WTC11 (cell line): ENCODE results near the gene ANO2. TPM values are rescaled to one million over a fixed set of nuclear protein-coding genes. Genes with fewer than 3 reads are reported as not detected.

Experiments
- ATAC-seq: fragments of 200-7000 bp; cut with Tn5 transposase; 2 replicates; pipeline ENCODE4 v1.10.0; 2021; ENCODE audit warnings: mild to moderate bottlenecking, moderate library complexity
- CTCF ChIA-PET: fragments of 300-600 bp; sonication (Branson Sonifier 250); formaldehyde crosslinking; loops from one replicate; lab custom pipeline; 2021; ENCODE audit warnings: antibody characterized with exemption; lab: Charles Lee
- POLR2A ChIA-PET: fragments of 350-600 bp; sonication (Branson Sonifier 250); formaldehyde crosslinking; loops from one replicate; lab custom pipeline; 2021; ENCODE audit warnings: antibody characterized with exemption; lab: Charles Lee
- DNase-seq: peaks from one replicate; pipeline ENCODE4 v3.0.0; 2021; ENCODE audit warnings: low spot score
- H3K27ac Mint-ChIP-seq: 2 replicates; pipeline ENCODE4 v1.8.0; 2021; ENCODE audit warnings: mixed read lengths
- H3K27me3 Mint-ChIP-seq: 2 replicates; pipeline ENCODE4 v1.8.0; 2021; ENCODE audit warnings: low read depth, mild to moderate bottlenecking, moderate library complexity, mixed read lengths
- H3K36me3 Mint-ChIP-seq: 2 replicates; pipeline ENCODE4 v1.8.0; 2021; ENCODE audit warnings: mixed read lengths
- H3K4me1 Mint-ChIP-seq: 2 replicates; pipeline ENCODE4 v1.8.0; 2022; ENCODE audit warnings: mixed read lengths
- H3K4me3 Mint-ChIP-seq: 2 replicates; pipeline ENCODE4 v1.8.0; 2021; ENCODE audit warnings: mild to moderate bottlenecking, moderate library complexity, mixed read lengths
- H3K9me3 Mint-ChIP-seq: 2 replicates; pipeline ENCODE4 v1.8.0; 2021; ENCODE audit warnings: mixed read lengths
- AFF4 ChIP-seq: sonication (generic); formaldehyde crosslinking; IDR thresholded peaks from 2 replicates; pipeline ENCODE4 v1.8.1; 2023; ENCODE audit warnings: mild to moderate bottlenecking, missing genetic modification reagents, borderline replicate concordance
- CREB1 ChIP-seq: sonication (generic); formaldehyde crosslinking; IDR thresholded peaks from 2 replicates; pipeline ENCODE4 v1.8.0; 2023; ENCODE audit warnings: mild to moderate bottlenecking, missing genetic modification reagents
- ESRRA ChIP-seq: sonication (generic); formaldehyde crosslinking; IDR thresholded peaks from 2 replicates; pipeline ENCODE4 v1.8.1; 2022; ENCODE audit warnings: mild to moderate bottlenecking, missing genetic modification reagents, borderline replicate concordance
- ETV6 ChIP-seq: sonication (generic); formaldehyde crosslinking; IDR thresholded peaks from 2 replicates; pipeline ENCODE4 v1.8.1; 2022; ENCODE audit warnings: mild to moderate bottlenecking, missing genetic modification reagents
- IRF2 ChIP-seq: sonication (generic); formaldehyde crosslinking; IDR thresholded peaks from 2 replicates; pipeline ENCODE4 v1.8.0; 2022; ENCODE audit warnings: low read depth, missing genetic modification reagents, borderline replicate concordance
- MLX ChIP-seq: sonication (generic); formaldehyde crosslinking; IDR thresholded peaks from 2 replicates; pipeline ENCODE4 v1.8.1; 2023; ENCODE audit warnings: mild to moderate bottlenecking, missing genetic modification reagents, moderate library complexity
- MYBL2 ChIP-seq: sonication (generic); formaldehyde crosslinking; IDR thresholded peaks from 2 replicates; pipeline ENCODE4 v1.8.1; 2023; ENCODE audit warnings: mild to moderate bottlenecking, moderate library complexity, missing genetic modification reagents
- NFATC4 ChIP-seq: fragments of 250-450 bp; sonication (Bioruptor Pico); IDR thresholded peaks from 2 replicates; pipeline ENCODE4 v1.9.0; 2021; ENCODE audit warnings: mild to moderate bottlenecking
- NFE2L1 ChIP-seq: sonication (generic); formaldehyde crosslinking; IDR thresholded peaks from 2 replicates; pipeline ENCODE4 v1.8.1; 2023; ENCODE audit warnings: missing genetic modification reagents
- PREB ChIP-seq: sonication (generic); formaldehyde crosslinking; IDR thresholded peaks from 2 replicates; pipeline ENCODE4 v1.8.1; 2022; ENCODE audit warnings: mild to moderate bottlenecking, missing genetic modification reagents, moderate library complexity, borderline replicate concordance
- RELA ChIP-seq: sonication (generic); formaldehyde crosslinking; IDR thresholded peaks from 2 replicates; pipeline ENCODE4 v1.8.1; 2022; ENCODE audit warnings: missing genetic modification reagents, mild to moderate bottlenecking, borderline replicate concordance
- SOX15 ChIP-seq: fragments of 250-450 bp; sonication (Bioruptor Pico); IDR thresholded peaks from 2 replicates; pipeline ENCODE4 v1.9.0; 2021; ENCODE audit warnings: mild to moderate bottlenecking
- USF1 ChIP-seq: sonication (generic); formaldehyde crosslinking; IDR thresholded peaks from 2 replicates; pipeline ENCODE4 v1.8.0; 2022; ENCODE audit warnings: mild to moderate bottlenecking, missing genetic modification reagents
- ZNF263 ChIP-seq: sonication (generic); formaldehyde crosslinking; IDR thresholded peaks from 2 replicates; pipeline ENCODE4 v1.8.1; 2022; ENCODE audit warnings: low read depth, mild to moderate bottlenecking, moderate library complexity, missing genetic modification reagents
- total RNA-seq: library from RNA; stranded (reverse); gene quantifications from 3 replicates; pipeline ENCODE4 v1.2.3, GENCODE V29; 2021
- TF ChIP-seq, protein P1 (sequence below): sonication (generic); formaldehyde crosslinking; IDR thresholded peaks from 2 replicates; pipeline ENCODE4 v1.8.0; 2022; ENCODE audit warnings: missing genetic modification reagents
- TF ChIP-seq, protein P2 (sequence below): sonication (generic); formaldehyde crosslinking; IDR thresholded peaks from 2 replicates; pipeline ENCODE4 v1.8.0; 2023; ENCODE audit warnings: mild to moderate bottlenecking, missing genetic modification reagents

Gene ANO2
- total RNA-seq, 1 experiment from 2014 or later: 2.8 TPM

DNA sequence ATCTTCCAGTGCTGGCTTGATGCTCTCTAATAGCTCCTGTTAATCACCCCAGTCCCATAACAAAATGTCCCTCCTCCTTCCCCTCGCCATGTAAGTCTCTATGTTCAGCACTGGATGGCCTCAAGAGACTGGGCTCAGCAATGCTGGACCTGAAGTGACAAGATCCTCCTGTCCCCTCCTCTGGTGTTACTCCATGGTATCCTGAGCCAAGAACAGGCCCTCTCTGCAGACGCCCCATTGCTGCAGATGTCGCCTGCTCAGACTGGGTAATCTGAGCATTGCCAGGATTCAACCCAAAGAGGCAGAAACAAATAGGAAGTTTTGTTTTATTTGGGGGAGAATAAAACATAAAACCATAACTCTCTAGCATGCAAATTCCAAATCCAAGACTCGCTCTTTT, 363.4 kb downstream of the ANO2 start:
- peaks cover 12% of the 10 kb centered on the region for H3K9me3 Mint-ChIP-seq

GRCh38 chr12:5581019-5581418, 364.0 kb downstream of the ANO2 start:
- ChIA-PET CTCF (interaction anchor here (2.1 kb wide), 1 partner anchor 164 kb away, joined by 8 read pairs; no protein-coding TSS in a partner anchor), POLR2A (no interaction called here)
- Mint-ChIP-seq H3K4me1 (peaks cover 27% of the 10 kb centered on the region), H3K27me3 (no peaks in the 10 kb centered on the region; the same call in 1 of the 2 replicates), H3K4me3 (no peak overlapping the region), H3K27ac (no peak overlapping the region), H3K36me3 (no peaks in the 10 kb centered on the region), H3K9me3 (peaks cover 12% of the 10 kb centered on the region)
- no peak for TF ChIP-seq ESRRA (CRISPR knock-in tag)
- no peak for DNase-seq
- ATAC-seq: no peak

More for the DNA sequence above, 363.4 kb downstream of the ANO2 start:
- Mint-ChIP-seq H3K27me3 (no peaks in the 10 kb centered on the region; the same call in 1 of the 2 replicates), H3K4me1 (peaks cover 32% of the 10 kb centered on the region), H3K27ac (no peak overlapping the region), H3K4me3 (no peak overlapping the region), H3K36me3 (no peaks in the 10 kb centered on the region)
- CTCF ChIA-PET: interaction anchor here (2.1 kb wide), 1 partner anchor 163 kb away, joined by 8 read pairs; no protein-coding TSS in a partner anchor
- no peak for DNase-seq
- no peak for ATAC-seq
- TF ChIP-seq CREB1 (CRISPR knock-in tag): no peak
- no peak for TF ChIP-seq MLX (CRISPR knock-in tag)
- no peak for TF ChIP-seq IRF2
- TF ChIP-seq, protein P1, sequence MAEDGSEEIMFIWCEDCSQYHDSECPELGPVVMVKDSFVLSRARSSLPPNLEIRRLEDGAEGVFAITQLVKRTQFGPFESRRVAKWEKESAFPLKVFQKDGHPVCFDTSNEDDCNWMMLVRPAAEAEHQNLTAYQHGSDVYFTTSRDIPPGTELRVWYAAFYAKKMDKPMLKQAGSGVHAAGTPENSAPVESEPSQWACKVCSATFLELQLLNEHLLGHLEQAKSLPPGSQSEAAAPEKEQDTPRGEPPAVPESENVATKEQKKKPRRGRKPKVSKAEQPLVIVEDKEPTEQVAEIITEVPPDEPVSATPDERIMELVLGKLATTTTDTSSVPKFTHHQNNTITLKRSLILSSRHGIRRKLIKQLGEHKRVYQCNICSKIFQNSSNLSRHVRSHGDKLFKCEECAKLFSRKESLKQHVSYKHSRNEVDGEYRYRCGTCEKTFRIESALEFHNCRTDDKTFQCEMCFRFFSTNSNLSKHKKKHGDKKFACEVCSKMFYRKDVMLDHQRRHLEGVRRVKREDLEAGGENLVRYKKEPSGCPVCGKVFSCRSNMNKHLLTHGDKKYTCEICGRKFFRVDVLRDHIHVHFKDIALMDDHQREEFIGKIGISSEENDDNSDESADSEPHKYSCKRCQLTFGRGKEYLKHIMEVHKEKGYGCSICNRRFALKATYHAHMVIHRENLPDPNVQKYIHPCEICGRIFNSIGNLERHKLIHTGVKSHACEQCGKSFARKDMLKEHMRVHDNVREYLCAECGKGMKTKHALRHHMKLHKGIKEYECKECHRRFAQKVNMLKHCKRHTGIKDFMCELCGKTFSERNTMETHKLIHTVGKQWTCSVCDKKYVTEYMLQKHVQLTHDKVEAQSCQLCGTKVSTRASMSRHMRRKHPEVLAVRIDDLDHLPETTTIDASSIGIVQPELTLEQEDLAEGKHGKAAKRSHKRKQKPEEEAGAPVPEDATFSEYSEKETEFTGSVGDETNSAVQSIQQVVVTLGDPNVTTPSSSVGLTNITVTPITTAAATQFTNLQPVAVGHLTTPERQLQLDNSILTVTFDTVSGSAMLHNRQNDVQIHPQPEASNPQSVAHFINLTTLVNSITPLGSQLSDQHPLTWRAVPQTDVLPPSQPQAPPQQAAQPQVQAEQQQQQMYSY (CRISPR knock-in tag): no peak
- TF ChIP-seq NFE2L1: no peak
- TF ChIP-seq PREB: no peak
- no peak for TF ChIP-seq SOX15 (CRISPR knock-in tag)
- no peak for TF ChIP-seq NFATC4 (CRISPR knock-in tag)
- TF ChIP-seq AFF4 (CRISPR knock-in tag): no peak
- POLR2A ChIA-PET: no interaction called here

DNA sequence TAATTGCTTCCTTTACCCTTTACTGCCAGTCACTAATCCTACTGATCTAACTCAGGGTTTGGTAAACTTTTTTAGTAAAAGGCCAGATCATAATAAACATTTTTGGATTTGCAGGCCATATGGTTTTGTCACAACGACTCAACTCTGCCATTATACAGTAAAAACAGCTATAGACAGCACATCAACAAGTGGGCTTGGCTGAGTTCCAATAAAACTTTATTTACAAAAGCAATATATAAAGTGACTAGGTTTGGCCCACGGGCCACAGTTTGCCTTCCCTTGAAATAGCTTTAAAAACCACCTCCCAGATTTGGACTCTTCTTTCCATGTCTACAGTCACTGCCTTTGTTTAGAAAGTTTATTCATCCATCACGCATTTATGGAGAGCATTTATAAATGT, 366.3 kb downstream of the ANO2 start:
- Mint-ChIP-seq H3K9me3 (peaks cover 5% of the 10 kb centered on the region; the same call in 1 of the 2 replicates), H3K4me3 (no peak overlapping the region), H3K27ac (no peak overlapping the region), H3K27me3 (no peaks in the 10 kb centered on the region; the same call in 1 of the 2 replicates), H3K36me3 (no peaks in the 10 kb centered on the region), H3K4me1 (peaks cover 20% of the 10 kb centered on the region)
- ATAC-seq (no peak), DNase-seq (no peak)
- ChIA-PET CTCF (no interaction called here), POLR2A (no interaction called here)
- TF ChIP-seq, protein P2, sequence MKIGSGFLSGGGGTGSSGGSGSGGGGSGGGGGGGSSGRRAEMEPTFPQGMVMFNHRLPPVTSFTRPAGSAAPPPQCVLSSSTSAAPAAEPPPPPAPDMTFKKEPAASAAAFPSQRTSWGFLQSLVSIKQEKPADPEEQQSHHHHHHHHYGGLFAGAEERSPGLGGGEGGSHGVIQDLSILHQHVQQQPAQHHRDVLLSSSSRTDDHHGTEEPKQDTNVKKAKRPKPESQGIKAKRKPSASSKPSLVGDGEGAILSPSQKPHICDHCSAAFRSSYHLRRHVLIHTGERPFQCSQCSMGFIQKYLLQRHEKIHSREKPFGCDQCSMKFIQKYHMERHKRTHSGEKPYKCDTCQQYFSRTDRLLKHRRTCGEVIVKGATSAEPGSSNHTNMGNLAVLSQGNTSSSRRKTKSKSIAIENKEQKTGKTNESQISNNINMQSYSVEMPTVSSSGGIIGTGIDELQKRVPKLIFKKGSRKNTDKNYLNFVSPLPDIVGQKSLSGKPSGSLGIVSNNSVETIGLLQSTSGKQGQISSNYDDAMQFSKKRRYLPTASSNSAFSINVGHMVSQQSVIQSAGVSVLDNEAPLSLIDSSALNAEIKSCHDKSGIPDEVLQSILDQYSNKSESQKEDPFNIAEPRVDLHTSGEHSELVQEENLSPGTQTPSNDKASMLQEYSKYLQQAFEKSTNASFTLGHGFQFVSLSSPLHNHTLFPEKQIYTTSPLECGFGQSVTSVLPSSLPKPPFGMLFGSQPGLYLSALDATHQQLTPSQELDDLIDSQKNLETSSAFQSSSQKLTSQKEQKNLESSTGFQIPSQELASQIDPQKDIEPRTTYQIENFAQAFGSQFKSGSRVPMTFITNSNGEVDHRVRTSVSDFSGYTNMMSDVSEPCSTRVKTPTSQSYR (CRISPR knock-in tag): no peak
- TF ChIP-seq IRF2 (no peak), MYBL2 (CRISPR knock-in tag) (no peak), RELA (CRISPR knock-in tag) (no peak), USF1 (CRISPR knock-in tag) (no peak), NFE2L1 (no peak), MLX (CRISPR knock-in tag) (no peak), ZNF263 (CRISPR knock-in tag) (no peak), ETV6 (no peak)
